ENCODE data around the gene TSPAN32. TPM values are rescaled to one million over a fixed set of nuclear protein-coding genes. Genes with fewer than 3 reads are reported as not detected.

The TSPAN32 gene
- total and polyA plus RNA-seq, 2 donors, result 4.0 to 15.7 TPM

DNA sequence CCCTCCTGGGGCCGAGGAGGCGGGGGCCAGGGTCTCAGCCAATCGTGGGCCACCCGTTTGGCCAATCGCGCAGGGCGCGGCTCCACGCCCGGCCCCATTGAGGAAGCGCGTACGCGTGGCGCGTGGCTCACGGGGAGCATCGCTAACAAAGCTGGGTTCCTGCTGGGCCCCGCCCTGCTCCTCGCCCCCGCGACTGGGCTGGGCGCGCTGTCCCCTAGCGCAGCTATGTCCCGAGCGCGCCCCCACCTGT is 30.8 kb upstream of the TSPAN32 start:
- Histone ChIP-seq H3K27ac (ENCODE audit: low read depth in 1 of 2, low read length in 1 of 2) (no peak overlapping the region), H3K27me3 (ENCODE audit: control insufficient read depth in 2 of 2, insufficient read depth in 1 of 2, low read length in 1 of 2) (peaks cover 48 to 76% of the 10 kb centered on the region in 2 donors), H3K4me3 (ENCODE audit: low read length in 2 of 2) (peak overlapping the region in 1 of 2 donors; percentile 11), H3K36me3 (ENCODE audit: control insufficient read depth in 2 of 2, insufficient read depth in 2 of 2, low read length in 1 of 2) (no peaks in the 10 kb centered on the region), H3K4me1 (ENCODE audit: control insufficient read depth in 2 of 2, insufficient read depth in 2 of 2, low read length in 2 of 2) (peaks cover 3 to 15% of the 10 kb centered on the region in 2 donors), H3K9me3 (ENCODE audit: control insufficient read depth in 2 of 2, insufficient read depth in 1 of 2, low read length in 1 of 2) (no peaks in the 10 kb centered on the region)
- 3% methylated on average over 28 of the region's 28 CpGs for WGBS
- peak in 1 of 9 donors; percentile 33 for DNase-seq (ENCODE audit: low read depth in 6 of 9, low spot score in 9 of 9)

DNA sequence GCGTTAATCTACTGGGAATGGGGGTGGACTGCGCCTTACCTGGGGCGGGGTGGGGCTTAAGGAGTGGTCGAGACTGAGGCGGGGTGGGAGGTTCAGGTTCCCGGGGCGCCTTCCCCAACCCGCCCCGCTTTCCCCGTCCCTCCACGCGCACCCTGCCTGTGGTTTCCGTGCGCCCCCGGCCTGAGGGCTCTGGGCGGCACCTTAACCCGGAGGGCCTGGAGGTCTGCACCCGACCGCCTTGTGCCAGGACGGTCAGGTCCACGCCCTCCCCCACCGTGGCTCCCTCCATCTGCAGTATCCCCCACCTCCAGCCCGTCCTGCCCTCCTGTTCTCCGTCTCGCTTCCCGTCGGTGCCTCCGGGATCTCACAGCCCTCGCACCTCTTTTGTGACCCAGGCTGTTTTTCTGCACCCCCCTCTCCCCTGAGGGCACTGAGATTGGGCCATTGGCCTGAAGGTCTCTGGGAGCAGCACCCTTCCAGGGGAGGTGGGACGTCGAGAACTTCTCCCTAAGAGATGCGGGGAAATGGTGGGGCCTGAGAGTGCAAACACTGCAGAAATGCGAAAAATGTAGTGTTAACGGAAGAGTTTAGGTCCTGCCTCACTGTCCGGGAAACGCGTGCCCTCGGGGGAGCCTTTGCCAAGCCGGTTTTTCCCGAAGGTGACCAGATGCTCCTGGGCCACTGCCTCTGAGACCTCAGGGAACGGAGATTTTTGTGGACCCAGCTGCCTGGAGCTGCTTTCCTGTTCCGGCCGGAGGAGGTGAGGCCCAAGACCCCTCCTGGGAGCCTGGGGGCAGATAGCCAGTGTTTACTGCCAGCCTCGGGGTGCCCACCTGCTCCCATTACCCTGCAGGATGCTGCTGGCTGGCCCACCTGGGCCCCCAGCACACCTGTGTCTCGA is 30.2 kb upstream of the TSPAN32 start:
- no peaks in the 10 kb centered on the region for H3K36me3 ChIP-seq (ENCODE audit: control insufficient read depth in 2 of 2, insufficient read depth in 2 of 2, low read length in 1 of 2)
- H3K27ac ChIP-seq (ENCODE audit: low read depth in 1 of 2, low read length in 1 of 2), result no peak overlapping the region
- no peak for DNase-seq (ENCODE audit: low read depth in 6 of 9, low spot score in 9 of 9)
- peak overlapping the region in 1 of 2 donors; percentile 11 for H3K4me3 ChIP-seq (ENCODE audit: low read length in 2 of 2)
- peaks cover 3 to 10% of the 10 kb centered on the region in 2 donors for H3K4me1 ChIP-seq (ENCODE audit: control insufficient read depth in 2 of 2, insufficient read depth in 2 of 2, low read length in 2 of 2)
- H3K27me3 ChIP-seq (ENCODE audit: control insufficient read depth in 2 of 2, insufficient read depth in 1 of 2, low read length in 1 of 2), result peaks cover 48 to 70% of the 10 kb centered on the region in 2 donors
- no peaks in the 10 kb centered on the region for H3K9me3 ChIP-seq (ENCODE audit: control insufficient read depth in 2 of 2, insufficient read depth in 1 of 2, low read length in 1 of 2)
- 35% methylated on average over 45 of the region's 45 CpGs for WGBS

DNA sequence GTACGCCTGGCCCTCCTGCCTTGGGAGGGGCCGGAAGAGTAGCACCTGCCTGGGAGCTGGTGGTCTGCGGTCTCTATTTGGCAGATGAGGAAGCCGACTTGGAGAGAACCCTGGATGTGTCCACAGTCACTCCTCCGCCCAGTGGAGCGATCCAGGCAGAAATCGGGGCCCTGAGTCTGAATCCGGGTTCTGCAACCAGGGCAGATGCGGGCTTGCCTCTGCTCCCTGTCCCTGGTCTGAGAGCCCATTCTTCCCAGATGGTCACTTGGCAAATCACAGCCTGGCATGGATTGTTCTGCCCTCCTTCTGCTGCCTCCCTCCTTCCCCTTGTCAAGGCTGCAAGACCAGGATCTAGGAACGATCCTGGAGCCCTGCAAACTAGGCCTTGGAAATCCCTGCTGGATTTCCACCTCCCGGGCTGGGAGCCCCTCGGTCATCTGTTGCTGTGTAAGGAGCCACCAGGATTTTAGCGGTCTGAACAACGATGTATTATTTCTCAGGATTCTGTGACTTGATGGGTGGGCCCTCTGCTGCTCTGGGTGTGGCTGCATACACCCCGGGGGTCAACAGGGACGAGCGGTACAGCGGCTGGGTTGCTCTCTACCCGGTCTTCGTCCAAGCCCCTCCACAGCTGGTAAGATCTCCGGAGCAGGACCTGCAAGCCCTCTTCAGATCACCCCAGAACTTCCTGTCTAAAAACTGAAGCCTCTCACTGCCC is 29.4 kb upstream of the TSPAN32 start:
- 78% methylated on average over 21 of the region's 21 CpGs for WGBS
- no peaks in the 10 kb centered on the region for H3K36me3 ChIP-seq (ENCODE audit: control insufficient read depth in 2 of 2, insufficient read depth in 2 of 2, low read length in 1 of 2)
- H3K27me3 ChIP-seq (ENCODE audit: control insufficient read depth in 2 of 2, insufficient read depth in 1 of 2, low read length in 1 of 2), result peaks cover 47 to 62% of the 10 kb centered on the region in 2 donors
- no peaks in the 10 kb centered on the region for H3K9me3 ChIP-seq (ENCODE audit: control insufficient read depth in 2 of 2, insufficient read depth in 1 of 2, low read length in 1 of 2)
- DNase-seq (ENCODE audit: low read depth in 6 of 9, low spot score in 9 of 9), result no peak
- H3K27ac ChIP-seq (ENCODE audit: low read depth in 1 of 2, low read length in 1 of 2), result no peak overlapping the region
- peaks cover 3 to 8% of the 10 kb centered on the region in 2 donors for H3K4me1 ChIP-seq (ENCODE audit: control insufficient read depth in 2 of 2, insufficient read depth in 2 of 2, low read length in 2 of 2)
- H3K4me3 ChIP-seq (ENCODE audit: low read length in 2 of 2), result no peak overlapping the region

DNA sequence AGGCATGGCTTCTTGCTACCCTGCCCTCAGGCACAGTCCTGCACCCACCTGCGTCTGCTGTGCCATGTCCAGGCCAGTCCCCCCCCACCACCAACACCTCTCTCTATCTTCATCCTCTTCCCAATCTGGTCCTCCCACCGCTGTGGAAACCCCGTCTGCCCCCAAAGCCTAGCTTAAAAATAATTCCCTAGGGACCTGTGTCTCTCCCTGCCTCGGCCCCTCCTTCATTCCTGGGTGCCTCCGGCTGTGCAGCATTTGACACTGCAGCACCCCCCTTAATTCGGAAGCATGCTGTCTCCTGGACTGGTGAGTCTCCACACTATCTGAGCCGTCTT is 28.9 kb upstream of the TSPAN32 start:
- H3K36me3 ChIP-seq (ENCODE audit: control insufficient read depth in 2 of 2, insufficient read depth in 2 of 2, low read length in 1 of 2), result no peaks in the 10 kb centered on the region
- no peak overlapping the region for H3K27ac ChIP-seq (ENCODE audit: low read depth in 1 of 2, low read length in 1 of 2)
- DNase-seq (ENCODE audit: low read depth in 6 of 9, low spot score in 9 of 9), result no peak
- H3K4me1 ChIP-seq (ENCODE audit: control insufficient read depth in 2 of 2, insufficient read depth in 2 of 2, low read length in 2 of 2), result peaks cover 3 to 8% of the 10 kb centered on the region in 2 donors
- no peaks in the 10 kb centered on the region for H3K9me3 ChIP-seq (ENCODE audit: control insufficient read depth in 2 of 2, insufficient read depth in 1 of 2, low read length in 1 of 2)
- H3K27me3 ChIP-seq (ENCODE audit: control insufficient read depth in 2 of 2, insufficient read depth in 1 of 2, low read length in 1 of 2), result peaks cover 42 to 58% of the 10 kb centered on the region in 2 donors
- no peak overlapping the region for H3K4me3 ChIP-seq (ENCODE audit: low read length in 2 of 2)
- WGBS, result 88% methylated on average over 7 of the region's 7 CpGs

GRCh38 chr11:2273311-2273710 is 28.5 kb upstream of the TSPAN32 start:
- Histone ChIP-seq H3K27ac (ENCODE audit: low read depth in 1 of 2, low read length in 1 of 2) (no peak overlapping the region), H3K9me3 (ENCODE audit: control insufficient read depth in 2 of 2, insufficient read depth in 1 of 2, low read length in 1 of 2) (no peaks in the 10 kb centered on the region), H3K4me3 (ENCODE audit: low read length in 2 of 2) (no peak overlapping the region), H3K36me3 (ENCODE audit: control insufficient read depth in 2 of 2, insufficient read depth in 2 of 2, low read length in 1 of 2) (no peaks in the 10 kb centered on the region), H3K27me3 (ENCODE audit: control insufficient read depth in 2 of 2, insufficient read depth in 1 of 2, low read length in 1 of 2) (peaks cover 38 to 56% of the 10 kb centered on the region in 2 donors), H3K4me1 (ENCODE audit: control insufficient read depth in 2 of 2, insufficient read depth in 2 of 2, low read length in 2 of 2) (peaks cover 3 to 8% of the 10 kb centered on the region in 2 donors)
- 90% methylated on average over 15 of the region's 15 CpGs for WGBS
- DNase-seq (ENCODE audit: low read depth in 6 of 9, low spot score in 9 of 9), result no peak

- peaks cover 3 to 6% of the 10 kb centered on the region in 2 donors for H3K4me1 ChIP-seq (ENCODE audit: control insufficient read depth in 2 of 2, insufficient read depth in 2 of 2, low read length in 2 of 2)
- no peaks in the 10 kb centered on the region for H3K9me3 ChIP-seq (ENCODE audit: control insufficient read depth in 2 of 2, insufficient read depth in 1 of 2, low read length in 1 of 2)
- H3K36me3 ChIP-seq (ENCODE audit: control insufficient read depth in 2 of 2, insufficient read depth in 2 of 2, low read length in 1 of 2), result no peaks in the 10 kb centered on the region
- no peak overlapping the region for H3K4me3 ChIP-seq (ENCODE audit: low read length in 2 of 2)
- no peak for DNase-seq (ENCODE audit: low read depth in 6 of 9, low spot score in 9 of 9)
- 92% methylated on average over 12 of the region's 12 CpGs for WGBS
- H3K27ac ChIP-seq (ENCODE audit: low read depth in 1 of 2, low read length in 1 of 2), result no peak overlapping the region
- peaks cover 33 to 51% of the 10 kb centered on the region in 2 donors for H3K27me3 ChIP-seq (ENCODE audit: control insufficient read depth in 2 of 2, insufficient read depth in 1 of 2, low read length in 1 of 2)
These were observed 28.0 kb upstream of the TSPAN32 start for GRCh38 chr11:2273771-2274170.

DNA sequence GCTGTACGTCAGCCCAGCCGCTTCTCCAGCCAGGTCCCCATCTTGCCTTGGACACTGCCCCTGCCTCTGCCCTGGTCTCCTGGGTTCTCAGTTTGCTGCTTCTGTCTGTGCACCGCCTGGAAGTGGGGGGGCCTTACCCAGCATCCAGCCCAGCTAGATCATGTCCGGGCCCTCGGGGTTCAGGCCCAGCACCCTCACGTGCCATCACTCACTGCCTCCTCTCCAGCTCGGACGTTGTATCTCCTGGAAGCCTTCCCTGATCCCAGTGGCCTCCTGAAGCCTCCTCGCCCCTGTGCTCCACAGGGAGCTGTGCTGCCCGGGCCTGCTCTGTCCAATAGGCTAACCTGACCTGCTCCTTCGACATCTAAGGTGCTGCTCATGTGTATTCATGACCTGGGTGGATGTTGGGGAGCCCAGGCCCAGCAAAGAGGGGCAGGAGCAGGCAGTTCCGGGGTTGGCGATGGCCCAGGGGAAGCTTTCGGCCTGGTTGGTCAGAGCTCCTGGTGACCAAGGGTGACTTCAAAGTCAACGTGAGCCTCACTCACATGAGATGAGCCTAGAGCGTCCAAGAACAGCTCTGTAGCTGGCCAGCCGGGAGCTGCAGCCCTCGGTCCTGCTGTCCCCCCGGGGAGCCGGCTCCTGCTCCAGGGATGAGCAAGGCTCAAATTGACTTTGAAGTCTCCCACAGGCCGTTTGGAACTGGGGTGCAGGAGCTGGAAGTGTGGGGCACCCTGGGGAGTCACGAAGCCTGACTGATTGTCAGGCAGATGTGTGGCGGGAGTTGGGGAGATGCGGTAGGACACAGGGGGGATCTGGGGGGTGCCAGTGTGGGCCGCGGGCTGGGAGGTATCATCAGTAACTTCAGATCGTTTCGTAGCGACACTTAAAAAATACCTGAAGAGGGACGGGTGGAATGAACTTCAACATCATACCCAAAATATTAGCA is 26.2 kb upstream of the TSPAN32 start:
- no peak for DNase-seq (ENCODE audit: low read depth in 6 of 9, low spot score in 9 of 9)
- H3K4me1 ChIP-seq (ENCODE audit: control insufficient read depth in 2 of 2, insufficient read depth in 2 of 2, low read length in 2 of 2), result peaks cover 0 to 1% of the 10 kb centered on the region in 2 donors
- 96% methylated on average over 30 of the region's 30 CpGs for WGBS
- no peaks in the 10 kb centered on the region for H3K36me3 ChIP-seq (ENCODE audit: control insufficient read depth in 2 of 2, insufficient read depth in 2 of 2, low read length in 1 of 2)
- no peak overlapping the region for H3K4me3 ChIP-seq (ENCODE audit: low read length in 2 of 2)
- H3K9me3 ChIP-seq (ENCODE audit: control insufficient read depth in 2 of 2, insufficient read depth in 1 of 2, low read length in 1 of 2), result no peaks in the 10 kb centered on the region
- no peak overlapping the region for H3K27ac ChIP-seq (ENCODE audit: low read depth in 1 of 2, low read length in 1 of 2)
- H3K27me3 ChIP-seq (ENCODE audit: control insufficient read depth in 2 of 2, insufficient read depth in 1 of 2, low read length in 1 of 2), result peaks cover 15 to 33% of the 10 kb centered on the region in 2 donors

GRCh38 chr11:2276280-2277007 is 25.4 kb upstream of the TSPAN32 start:
- 95% methylated on average over 14 of the region's 14 CpGs for WGBS
- H3K36me3 ChIP-seq (ENCODE audit: control insufficient read depth in 2 of 2, insufficient read depth in 2 of 2, low read length in 1 of 2), result no peaks in the 10 kb centered on the region
- no peaks in the 10 kb centered on the region for H3K9me3 ChIP-seq (ENCODE audit: control insufficient read depth in 2 of 2, insufficient read depth in 1 of 2, low read length in 1 of 2)
- DNase-seq (ENCODE audit: low read depth in 6 of 9, low spot score in 9 of 9), result no peak
- H3K27me3 ChIP-seq (ENCODE audit: control insufficient read depth in 2 of 2, insufficient read depth in 1 of 2, low read length in 1 of 2), result peaks cover 6 to 25% of the 10 kb centered on the region in 2 donors
- no peaks in the 10 kb centered on the region for H3K4me1 ChIP-seq (ENCODE audit: control insufficient read depth in 2 of 2, insufficient read depth in 2 of 2, low read length in 2 of 2)
- no peak overlapping the region for H3K27ac ChIP-seq (ENCODE audit: low read depth in 1 of 2, low read length in 1 of 2)
- no peak overlapping the region for H3K4me3 ChIP-seq (ENCODE audit: low read length in 2 of 2)
